CD4-positive, alpha-beta T cell treated with Interleukin-15 for 4 hours (primary cell): ENCODE data around the gene PRKG2.

Source experiments
- DNase-seq: peaks from one replicate; pipeline ENCODE4 v3.0.0-alpha.2; 2020; ENCODE audit warnings: low spot score

PRKG2 gene

DNA sequence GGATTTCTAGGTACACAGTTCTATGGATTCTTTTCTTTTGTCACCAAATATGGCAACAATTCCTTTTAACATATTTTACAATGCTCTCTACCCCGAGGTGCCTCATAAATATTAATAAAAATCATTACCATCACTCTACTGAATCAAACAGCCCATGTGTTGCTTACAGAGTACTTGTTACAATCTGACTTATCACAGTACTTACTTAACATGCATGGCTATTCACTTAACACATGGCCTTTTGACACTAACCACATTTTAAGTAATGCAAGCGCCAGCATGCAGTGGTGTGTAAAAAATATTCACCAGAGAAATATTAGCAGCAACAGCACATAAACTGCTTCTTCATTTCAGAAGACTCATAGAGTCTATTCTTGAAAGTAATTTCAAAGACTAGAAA, 119.6 kb downstream of the PRKG2 start:
- DNase-seq: no peak

DNA sequence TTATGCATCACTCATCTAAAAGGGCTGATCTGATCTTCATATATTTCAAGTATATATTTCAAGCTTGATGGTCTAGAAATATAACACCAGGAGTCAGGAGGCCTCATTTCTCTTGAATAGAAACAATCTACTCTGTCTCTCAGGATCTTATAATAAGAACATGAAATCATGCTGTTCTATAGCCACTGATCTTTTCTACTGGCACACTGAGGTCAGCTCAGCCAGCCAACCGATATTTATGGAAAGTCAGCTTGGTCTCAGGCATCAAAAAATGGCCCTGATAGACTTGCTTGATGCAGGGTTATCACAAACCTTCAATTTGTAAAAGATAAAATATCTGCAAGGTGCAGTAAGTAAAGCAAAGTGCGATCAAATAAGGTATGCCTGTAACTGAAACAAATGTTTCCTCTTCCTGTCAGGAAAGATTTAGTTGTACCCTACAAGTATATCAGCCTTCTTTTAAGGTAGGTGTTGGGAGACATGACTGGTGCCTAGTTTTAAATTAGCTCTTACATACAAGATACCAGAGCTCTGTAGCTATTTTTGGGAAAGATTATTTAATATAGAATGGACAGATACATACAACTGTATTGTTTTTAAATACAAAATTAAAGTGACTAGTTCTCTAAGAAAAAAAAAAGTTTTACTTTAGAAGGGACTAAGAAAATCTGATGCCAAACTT, 121.2 kb downstream of the PRKG2 start:
- DNase-seq: no peak

DNA sequence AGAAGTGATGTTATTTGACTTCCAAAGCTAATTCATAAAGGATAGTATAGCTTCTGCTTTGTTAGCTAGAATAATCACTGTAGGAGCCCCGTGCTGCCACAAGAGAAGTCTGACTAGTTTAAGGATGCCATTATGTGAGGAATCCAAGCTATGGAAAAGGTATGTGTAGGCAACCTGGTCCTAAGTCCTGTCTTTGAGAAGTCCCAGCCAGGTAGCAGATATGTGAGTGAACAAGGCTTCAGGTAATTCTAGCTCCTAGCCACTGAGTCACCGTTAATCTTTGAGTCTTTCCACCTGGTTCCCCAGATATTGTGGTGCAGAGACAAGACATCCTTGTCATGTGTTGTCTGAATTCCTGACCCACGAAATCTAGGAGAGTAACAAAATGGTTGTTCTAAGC, 129.0 kb downstream of the PRKG2 start:
- DNase-seq: no peak

DNA sequence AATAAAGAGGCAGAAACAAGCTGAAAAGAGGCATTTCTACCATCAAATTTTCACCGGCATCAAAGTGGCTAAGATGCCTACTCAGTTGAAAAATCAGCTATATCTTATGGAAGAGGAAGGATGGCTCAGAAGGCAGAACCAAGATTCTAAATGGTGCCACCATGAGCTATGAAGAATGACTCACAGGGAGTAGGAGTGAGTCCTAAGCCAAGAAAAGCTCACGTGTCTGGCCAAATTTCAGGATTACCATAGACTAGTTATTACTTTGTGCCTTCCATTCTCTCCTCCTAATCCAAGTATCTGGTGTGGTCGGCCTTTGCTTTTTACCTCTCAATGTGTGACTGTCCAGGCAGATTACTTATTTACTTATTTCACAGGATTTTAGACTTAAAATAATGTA, 129.7 kb downstream of the PRKG2 start:
- no peak for DNase-seq

DNA sequence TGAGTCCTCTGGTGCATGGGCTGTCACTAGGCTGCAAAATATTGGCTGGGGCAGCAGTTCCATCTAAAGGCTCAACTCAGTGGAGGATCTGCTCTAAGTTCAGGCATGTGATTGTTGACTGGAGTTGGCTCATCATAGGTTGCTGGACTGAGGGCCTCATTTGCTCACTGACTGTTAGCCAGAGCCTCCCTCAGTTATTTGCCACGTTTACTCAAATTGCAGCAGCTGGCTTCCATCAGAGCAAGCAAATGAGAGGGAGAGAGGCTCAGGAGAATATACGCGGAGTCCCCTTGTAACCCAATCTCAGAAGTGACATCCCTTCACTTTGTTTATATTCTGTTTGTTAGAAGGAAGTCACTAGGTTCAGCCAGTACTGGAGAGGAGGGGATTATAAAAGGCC, 130.4 kb downstream of the PRKG2 start:
- DNase-seq: no peak

DNA sequence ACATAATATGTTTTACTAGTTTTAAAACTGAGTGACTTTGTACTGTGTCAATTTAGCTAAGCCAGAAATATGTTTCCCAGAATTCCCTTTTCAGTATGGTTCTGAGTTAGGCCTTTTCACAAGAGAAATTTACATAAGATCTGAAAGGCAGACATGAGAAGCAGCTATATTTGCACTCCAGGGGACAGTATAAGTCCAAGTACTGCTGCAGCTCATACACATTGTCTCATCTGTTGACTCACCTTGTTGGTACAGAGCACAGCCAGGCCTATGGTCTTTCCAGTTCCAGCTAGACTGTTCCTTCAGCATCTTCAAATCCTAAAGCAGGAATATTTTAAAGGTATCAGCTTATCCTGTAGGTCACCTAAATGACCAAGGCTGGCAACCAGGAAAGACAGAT, 131.0 kb downstream of the PRKG2 start:
- no peak for DNase-seq

DNA sequence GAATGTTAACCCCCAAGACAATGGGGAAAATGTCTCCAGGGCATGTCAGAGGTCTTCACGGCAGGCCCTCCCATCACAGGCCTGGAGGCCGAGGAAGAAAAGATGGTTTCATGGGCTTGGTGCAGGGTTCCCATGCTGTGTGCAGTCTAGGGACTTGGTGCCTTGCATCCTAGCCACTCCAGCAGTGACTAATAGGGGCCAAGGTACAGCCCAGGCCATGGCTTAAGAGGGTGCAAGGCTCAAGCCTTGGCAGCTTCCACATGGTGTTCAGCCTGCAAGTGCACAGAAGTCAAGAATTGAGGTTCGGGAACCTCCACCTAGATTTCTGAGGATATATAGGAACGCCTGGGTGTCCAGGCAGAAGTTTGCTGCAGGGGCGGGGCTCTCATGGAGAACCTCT, 133.9 kb downstream of the PRKG2 start:
- no peak for DNase-seq

DNA sequence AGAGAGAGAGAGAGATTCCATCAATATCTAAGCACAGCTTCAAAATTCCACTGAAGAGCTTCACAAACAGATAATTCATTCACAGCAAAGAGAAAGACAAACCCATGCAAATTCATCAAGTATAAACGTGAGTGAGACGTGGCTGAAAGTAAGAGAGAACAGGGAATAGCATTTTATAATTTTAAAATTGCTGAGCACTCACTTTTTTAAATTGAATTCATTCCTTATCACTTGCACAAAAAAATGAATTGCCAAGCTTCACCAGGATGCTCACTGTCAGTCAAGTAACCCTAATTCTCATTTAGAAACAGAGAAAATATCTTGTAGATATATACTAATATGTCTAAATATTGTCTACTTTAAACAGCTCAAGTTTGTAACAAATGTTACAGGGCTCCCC, 144.0 kb downstream of the PRKG2 start:
- no peak for DNase-seq

DNA sequence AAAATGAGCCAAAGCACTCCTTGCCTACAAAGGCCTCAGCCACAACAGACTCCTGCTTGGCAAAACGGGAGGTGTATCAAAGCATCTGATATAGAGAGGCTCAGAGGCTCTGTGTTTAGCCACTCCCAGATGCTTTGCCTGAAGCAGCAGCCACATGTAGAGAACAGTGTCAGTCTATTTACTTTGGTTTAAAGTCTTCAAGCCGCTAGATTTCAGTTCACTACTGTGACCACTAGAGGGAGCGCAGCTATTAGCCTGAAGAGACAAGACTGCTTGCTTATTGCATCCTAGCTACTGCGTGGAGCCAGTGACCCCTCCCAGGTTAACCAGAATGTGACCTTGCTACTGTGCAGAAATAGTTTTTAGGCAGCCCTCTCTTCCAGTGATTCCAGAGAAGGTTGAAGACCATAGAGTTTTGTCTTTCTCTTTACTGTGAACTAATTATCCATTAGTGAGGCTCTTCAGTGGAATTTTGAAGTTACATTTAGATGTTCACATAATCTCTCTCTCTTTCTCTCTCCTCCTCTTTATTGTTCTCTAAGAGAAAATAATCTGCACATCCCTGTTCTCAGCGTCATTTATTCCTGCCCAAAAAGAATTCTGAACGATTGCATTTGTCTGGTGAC, 145.2 kb downstream of the PRKG2 start:
- DNase-seq: peak; percentile 70

DNA sequence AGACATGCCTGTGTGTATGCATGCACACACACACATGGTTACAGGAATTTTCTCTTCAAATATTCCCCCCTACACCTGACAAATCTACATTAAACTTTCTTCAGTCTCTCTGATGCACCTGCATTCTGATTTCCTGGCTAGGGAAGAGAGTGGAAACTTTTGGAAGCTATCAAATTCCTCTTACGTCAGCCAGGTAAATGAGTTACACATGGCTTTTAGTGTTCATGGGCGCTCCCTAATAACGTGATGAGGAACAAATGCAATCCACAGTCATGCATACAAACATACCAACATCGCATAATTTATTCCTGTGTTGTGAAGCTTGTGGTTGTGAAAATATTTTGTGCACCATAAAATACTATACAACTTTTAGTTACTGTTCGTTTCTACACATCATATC, 149.6 kb downstream of the PRKG2 start:
- no peak for DNase-seq

DNA sequence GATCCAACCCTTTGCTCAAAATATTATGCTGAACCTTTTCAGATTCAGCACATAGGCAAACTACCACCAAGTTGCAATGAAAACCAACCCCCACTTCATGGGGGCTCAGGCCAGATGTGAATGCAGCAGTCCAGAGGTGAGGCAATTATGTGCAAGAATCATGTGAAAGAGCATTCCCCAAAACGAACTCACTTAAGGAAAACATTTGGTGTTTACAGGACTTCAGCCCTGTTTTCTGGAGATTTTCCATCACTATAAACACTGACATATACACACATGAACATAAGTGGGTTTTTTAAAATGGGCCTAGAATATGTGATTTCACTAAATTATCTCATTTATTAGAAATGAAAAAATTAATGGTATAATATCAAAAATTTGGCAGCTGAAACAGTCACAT, 153.0 kb downstream of the PRKG2 start:
- no peak for DNase-seq

DNA sequence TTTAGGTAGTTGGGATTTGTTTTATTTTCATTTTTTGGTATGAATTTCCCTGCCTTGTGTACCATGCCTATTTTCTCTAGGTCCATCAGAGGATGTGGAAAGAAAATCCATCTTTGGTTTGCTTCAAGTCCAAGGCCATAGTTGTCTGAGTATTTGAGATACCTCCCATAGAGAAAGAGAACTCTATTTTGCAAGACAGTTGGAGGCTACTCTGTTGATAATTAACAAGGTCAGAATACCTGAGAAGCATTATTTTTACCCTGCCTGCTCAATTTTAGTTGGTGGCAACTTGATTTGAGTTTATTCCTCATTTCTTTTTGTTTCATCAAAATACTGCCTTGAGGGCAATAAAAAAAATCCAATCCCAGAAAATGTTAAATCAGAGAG, 153.7 kb downstream of the PRKG2 start:
- no peak for DNase-seq

DNA sequence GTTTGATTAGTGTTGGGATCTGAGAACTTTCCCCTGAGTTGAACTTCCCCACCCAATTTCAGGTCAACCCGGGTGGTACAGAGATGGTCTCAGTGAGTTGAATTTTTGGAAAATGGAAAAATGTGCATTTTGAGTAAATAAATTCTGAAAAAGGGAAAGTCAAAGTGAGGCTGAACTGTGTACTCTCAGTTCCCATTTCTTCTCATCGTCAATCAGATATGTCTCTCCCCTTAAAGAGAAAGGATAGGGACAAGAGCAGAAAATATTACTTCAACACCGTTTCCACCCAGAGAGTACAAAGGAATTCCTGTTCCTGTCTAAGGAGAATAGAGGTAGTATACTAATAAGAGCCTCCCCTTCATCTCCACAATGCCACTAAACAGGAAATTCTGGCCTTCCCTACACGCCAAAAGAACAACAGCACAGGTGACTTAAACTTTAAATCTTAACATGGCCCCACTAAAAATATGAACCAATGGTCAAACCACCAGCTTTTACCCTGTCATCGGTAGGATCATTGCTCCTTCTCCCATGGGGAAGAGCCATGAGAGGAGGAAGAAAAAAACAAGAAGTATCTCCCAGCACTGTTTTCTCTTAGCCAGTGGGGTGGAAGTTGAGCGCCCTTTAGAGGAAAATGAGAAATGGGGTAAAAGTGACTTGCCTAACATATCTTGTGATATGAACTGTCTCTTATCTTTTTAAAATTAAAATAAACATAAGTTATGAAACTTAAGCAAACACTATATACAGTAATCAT, 154.3 kb downstream of the PRKG2 start:
- no peak for DNase-seq

DNA sequence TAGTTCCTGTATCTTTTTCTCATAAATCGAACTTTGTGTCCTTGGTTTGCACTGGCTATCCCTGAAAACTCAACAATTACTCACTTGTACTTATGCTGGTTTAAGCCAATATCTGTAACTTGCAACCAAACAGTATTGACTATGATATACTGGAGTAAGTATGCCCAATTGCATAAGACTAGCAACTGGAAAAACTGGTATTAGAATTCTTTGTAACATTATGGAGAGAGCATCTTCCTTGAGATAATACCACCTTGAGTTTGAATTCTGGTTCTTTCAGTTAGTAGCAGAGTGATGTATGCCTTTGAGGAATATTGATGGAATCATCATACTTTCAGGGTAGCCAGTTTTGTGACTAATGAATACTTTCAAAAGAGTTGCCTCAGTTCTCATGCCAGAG, 156.4 kb downstream of the PRKG2 start:
- DNase-seq: no peak

DNA sequence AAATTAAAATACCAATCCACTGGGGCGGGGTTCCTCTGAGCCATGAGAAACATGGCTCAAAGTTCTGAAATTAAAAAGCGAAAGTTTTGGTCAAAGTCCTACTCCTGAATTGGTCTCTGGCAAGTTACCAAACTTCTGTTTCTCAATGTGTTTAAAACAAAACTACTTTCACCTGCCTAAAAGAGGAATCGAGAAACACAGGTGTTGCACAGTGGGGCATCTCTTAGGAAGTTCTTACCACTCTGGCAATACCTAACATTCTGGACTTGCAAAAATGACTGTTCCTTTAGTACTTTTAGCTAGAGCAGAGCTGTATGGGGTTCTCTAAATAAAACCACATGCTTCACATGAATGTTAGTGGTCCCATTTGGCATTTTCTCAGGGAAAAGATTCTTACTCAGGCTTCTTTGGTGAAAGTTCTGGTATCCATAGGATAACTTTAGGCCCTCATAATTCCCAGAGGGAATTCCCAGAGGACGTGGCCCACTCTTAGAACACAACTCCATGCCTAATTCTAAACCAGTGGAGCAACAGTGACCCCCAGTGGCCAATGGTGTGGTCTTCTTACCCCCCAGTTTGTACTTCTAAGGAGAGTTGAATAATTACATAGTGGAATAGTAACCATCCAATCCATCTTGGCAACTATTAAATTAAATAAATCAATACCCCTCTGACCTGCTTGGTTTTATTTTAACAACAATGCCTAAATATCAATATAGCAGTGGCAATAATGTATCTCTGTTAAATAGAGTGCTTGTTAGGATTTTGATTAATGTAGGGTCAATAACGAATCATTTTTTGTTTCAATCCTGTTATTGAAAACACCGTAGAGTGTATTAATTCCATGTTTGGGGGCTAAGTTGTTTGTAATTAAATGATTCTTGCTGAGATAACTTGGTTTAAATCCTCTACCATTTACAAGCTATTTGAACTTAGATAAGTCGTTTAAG, 162.6 kb downstream of the PRKG2 start:
- DNase-seq: peak; percentile 35

DNA sequence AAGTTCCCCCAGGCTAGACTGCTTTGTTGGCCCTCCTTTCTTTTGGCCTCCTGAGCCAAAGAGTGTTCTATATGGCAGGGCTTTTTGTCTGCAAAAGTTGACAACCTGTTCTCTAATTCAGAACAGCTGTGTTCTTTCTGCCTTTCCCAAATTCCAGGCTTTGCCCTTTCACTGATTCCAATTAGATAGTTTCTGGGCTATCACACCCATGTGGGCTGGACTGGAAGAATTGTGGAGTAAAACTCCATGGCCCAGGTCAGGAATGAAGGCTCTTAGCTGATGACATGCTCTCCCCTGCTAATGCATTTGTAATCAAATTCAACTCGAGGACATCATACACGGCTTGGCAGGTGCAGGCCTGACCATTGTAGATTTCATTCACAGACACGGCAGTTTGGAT, 165.1 kb downstream of the PRKG2 start:
- no peak for DNase-seq

DNA sequence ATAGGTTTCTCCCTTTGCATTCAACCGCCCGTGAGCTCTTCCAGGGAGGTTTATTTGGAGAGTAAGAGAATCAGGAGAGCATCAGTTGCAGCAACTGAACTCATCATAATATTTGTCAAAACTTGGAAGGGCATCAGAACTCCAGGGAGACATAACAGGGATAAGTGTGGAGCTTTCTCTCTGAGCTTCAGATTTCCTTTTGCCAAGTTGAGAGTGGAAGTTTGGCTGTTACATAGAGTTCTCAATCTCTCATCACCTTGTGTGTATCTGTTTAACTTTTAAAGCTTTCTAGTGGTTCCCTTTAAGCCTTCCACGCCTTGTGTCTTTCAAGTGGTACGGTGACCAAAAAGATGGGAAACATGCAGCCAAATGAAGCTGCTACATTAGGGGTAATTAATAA, 165.7 kb downstream of the PRKG2 start:
- DNase-seq: no peak

DNA sequence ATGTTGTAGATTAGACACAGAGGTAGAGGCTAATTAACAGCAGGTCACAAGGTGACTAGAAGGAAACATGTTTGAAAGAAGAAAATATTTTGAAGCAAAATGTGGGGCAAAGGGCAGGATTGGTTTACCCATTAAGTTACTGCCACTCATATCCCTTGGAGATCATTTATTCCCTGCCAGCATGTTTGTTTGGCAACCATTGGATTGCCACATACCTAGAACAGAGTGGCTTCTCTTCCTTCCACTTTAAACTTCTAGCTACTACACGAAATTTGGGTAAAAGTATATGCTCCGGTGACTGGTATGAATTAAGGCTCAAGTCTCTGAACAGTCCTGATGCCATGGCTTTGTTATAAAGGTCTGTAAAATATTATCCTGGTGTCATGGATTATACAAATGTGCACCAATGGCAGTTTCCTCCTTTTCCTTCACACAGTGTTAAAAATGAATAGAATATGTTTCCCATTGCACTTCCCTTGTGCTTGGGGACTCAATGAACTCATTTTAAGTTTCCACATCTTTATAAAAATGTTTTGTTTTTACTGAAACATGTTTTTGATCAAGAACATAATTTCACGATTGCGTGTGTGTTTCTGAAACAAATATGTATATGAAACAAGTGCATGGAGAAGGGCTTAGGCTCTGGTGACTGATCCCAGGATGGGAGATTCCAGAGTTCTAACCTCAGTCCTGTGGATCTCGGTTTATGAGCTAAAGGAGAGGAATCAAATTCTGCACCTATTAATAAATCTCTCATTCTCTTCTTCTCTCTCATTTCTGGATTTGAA, 172.2 kb downstream of the PRKG2 start:
- no peak for DNase-seq

DNA sequence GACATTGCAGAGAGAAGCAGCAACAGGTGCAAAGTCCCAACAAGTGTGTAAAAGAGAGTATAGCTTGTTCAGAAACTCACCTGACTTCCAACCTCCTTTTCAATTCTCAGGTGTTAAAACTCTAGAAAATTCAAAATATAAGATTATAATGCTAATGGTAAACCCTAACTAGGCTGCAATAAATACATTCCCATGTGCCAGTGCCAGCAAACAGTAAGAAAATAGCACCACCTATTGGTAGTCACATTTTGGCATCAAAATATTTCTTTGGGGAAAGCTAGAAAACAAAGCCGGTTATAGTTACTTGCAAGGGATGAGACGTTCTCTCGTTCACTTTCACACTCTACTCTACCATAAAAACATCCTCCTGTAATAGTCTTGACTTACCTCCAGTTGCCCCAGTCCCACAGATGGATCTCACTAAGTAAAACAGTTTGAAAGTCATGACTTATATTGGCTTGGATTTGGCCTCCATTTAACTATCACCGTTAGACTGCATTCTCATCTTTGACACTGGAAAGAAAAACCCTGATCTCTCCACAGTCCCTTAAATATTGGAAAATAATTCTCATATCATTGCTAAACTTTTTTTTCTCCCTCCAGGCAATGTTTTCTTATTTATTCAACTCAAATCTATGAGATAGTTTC, 174.9 kb downstream of the PRKG2 start:
- peak; percentile 36 for DNase-seq

DNA sequence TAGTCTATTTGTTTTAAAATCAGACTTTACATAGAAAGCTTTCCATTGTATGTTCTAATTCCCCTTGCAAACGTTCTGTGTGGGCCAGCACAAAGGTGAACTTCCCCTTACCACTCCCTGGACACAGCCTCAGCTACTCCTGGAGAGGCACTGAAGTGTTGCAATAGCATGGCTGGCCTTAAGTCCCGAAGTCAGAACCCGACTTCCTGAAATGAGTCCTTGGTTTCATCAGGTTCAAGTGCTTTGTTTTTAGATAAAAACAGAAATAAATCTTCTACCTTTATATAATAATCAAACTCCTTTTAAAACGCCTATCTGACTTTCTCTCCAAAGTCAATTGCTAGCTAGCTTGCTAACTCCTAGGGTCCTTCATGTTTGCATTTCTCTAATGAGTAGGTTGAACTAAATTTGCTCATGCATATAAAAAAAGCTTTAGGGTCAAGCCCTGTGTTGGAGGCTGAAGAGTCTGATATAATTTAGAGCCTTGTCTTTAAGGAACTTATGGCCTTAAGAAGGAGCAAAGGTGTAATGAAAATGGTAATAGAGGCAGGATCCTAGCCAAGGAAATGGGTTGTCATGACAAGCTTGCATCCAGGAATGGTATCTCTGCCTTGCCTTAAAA, 175.6 kb downstream of the PRKG2 start:
- DNase-seq: no peak
